ENCODE measurements around the gene NFATC1.

GRCh38 chr18:79456105-79456980 lies 60.6 kb downstream of the NFATC1 start:
- TF ChIP-seq CTCF (IDR thresholded peaks at IDR 0.05), result no peak
- no peak for TF ChIP-seq POLR2AphosphoS5 (IDR thresholded peaks at IDR 0.05; ENCODE audit: insufficient read depth in 1 of 2, low read depth in 1 of 2)

Data from vagina (tissue), 2 donors.